Endothelial cell of umbilical vein (primary cell): ENCODE data around the gene SMAD3. TPM values are rescaled to one million over a fixed set of nuclear protein-coding genes. Genes with fewer than 3 reads are reported as not detected.

Experiments used
- BruUV-seq: library from RNA; stranded (reverse); fragments of 400-500 nt; replicated peaks from 2 replicates; lab custom pipeline; 2021; lab: Mats Ljungman, UMichigan
- CTCF ChIA-PET: fragments of 300-600, 350-600 bp; sonication (Branson Sonifier 250); formaldehyde crosslinking; loops from one replicate; lab custom pipeline; 2021; ENCODE audit warnings: antibody characterized with exemption, inconsistent platforms; lab: Charles Lee
- POLR2A ChIA-PET: fragments of 300-600, 350-600 bp; sonication (Branson Sonifier 250); formaldehyde crosslinking; loops from one replicate; lab custom pipeline; 2021; ENCODE audit warnings: antibody characterized with exemption, inconsistent platforms; lab: Charles Lee
- DNase-seq: peaks from one replicate; pipeline ENCODE4 v3.0.0-alpha.2; 2011; ENCODE audit warnings: low read depth, low spot score
- FAIRE-seq: peaks from 2 replicates; lab custom pipeline; 2011; peaks lifted over from hg19 to GRCh38; lab: Jason Lieb, UNC
- H2AFZ ChIP-seq: 2 replicates; pipeline ENCODE4 v1.6.0; 2012; ENCODE audit warnings: low read depth, low read length, control low read depth, inconsistent platforms
- H3K27ac ChIP-seq: 2 replicates; pipeline ENCODE4 v1.5.1; 2011; ENCODE audit warnings: low read depth, mild to moderate bottlenecking, control low read depth, low read length, moderate library complexity; ENCODE audit not compliant: insufficient read depth
- H3K27me3 ChIP-seq, 2 experiments: 2 replicates each; pipeline versions ENCODE4 v1.6.0 to v1.6.1; 2011; ENCODE audit warnings: low read length in 2 of 2, mixed read lengths in 1 of 2; ENCODE audit not compliant: control insufficient read depth in 2 of 2, insufficient read depth in 2 of 2
- H3K36me3 ChIP-seq, 2 experiments: 2 replicates in 1 of 2; 3 replicates in 1 of 2; pipeline ENCODE4 v1.5.1; 2011; ENCODE audit warnings: low read length in 2 of 2, mild to moderate bottlenecking in 1 of 2, moderate library complexity in 1 of 2; ENCODE audit not compliant: control insufficient read depth in 2 of 2, insufficient read depth in 2 of 2; ENCODE audit errors: extremely low read depth in 1 of 2
- H3K4me1 ChIP-seq: 3 replicates; pipeline ENCODE4 v1.5.1; 2011; ENCODE audit warnings: mild to moderate bottlenecking, low read length; ENCODE audit not compliant: control insufficient read depth, insufficient read depth; ENCODE audit errors: extremely low read depth
- H3K4me2 ChIP-seq: 2 replicates; pipeline ENCODE4 v1.6.1; 2011; ENCODE audit warnings: low read length, control low read depth, mixed read lengths; ENCODE audit not compliant: insufficient read depth
- H3K4me3 ChIP-seq, 3 experiments: fragments of 200-600 bp in 1 of 3; sonication (generic), shearing (Covaris generic) in 1 of 3; replicated peaks in 1 of 3; 2 replicates each; pipeline ENCODE4 v1.5.1; 2011 to 2016; ENCODE audit warnings: control low read depth in 3 of 3, low read length in 3 of 3, mild to moderate bottlenecking in 2 of 3, inconsistent platforms in 1 of 3, low read depth in 1 of 3, moderate library complexity in 1 of 3; ENCODE audit not compliant: insufficient read depth in 1 of 3
- H3K79me2 ChIP-seq: 2 replicates; pipeline ENCODE4 v1.6.0; 2012; ENCODE audit warnings: low read length, inconsistent platforms; ENCODE audit not compliant: control insufficient read depth, insufficient read depth
- H3K9ac ChIP-seq: replicated peaks from 2 replicates; pipeline ENCODE3; 2011; ENCODE audit warnings: low read length, control low read depth; ENCODE audit not compliant: insufficient read depth; ENCODE audit errors: extremely low read depth
- H3K9me1 ChIP-seq: replicated peaks from 3 replicates; pipeline ENCODE4 v1.6.0; 2011; ENCODE audit warnings: mild to moderate bottlenecking, low read length; ENCODE audit not compliant: control insufficient read depth, insufficient read depth; ENCODE audit errors: extremely low read depth
- H3K9me3 ChIP-seq: replicated peaks from 2 replicates; pipeline ENCODE4 v1.5.1; 2012; ENCODE audit warnings: low read length, inconsistent platforms; ENCODE audit not compliant: control insufficient read depth, insufficient read depth
- H4K20me1 ChIP-seq: replicated peaks from 2 replicates; pipeline ENCODE3; 2011; ENCODE audit warnings: mild to moderate bottlenecking, low read length; ENCODE audit not compliant: control insufficient read depth, insufficient read depth; ENCODE audit errors: extremely low read depth
- EZH2 ChIP-seq: IDR thresholded peaks from 2 replicates; pipeline ENCODE4 v1.6.1; 2012; ENCODE audit warnings: borderline replicate concordance, low read depth, mild to moderate bottlenecking, moderate library complexity, low read length, inconsistent platforms; ENCODE audit not compliant: severe bottlenecking
- FOS ChIP-seq: IDR thresholded peaks from 2 replicates; pipeline ENCODE4 v1.6.1; 2011; ENCODE audit warnings: mild to moderate bottlenecking, low read length, moderate library complexity, borderline replicate concordance; ENCODE audit not compliant: insufficient read depth
- GATA2 ChIP-seq: IDR thresholded peaks from 2 replicates; pipeline ENCODE4 v1.7.0; 2011; ENCODE audit warnings: low read depth, mild to moderate bottlenecking, moderate library complexity, mixed read lengths, low read length; ENCODE audit not compliant: insufficient read length, insufficient read depth
- JUN ChIP-seq: IDR thresholded peaks from 2 replicates; pipeline ENCODE4 v1.6.1; 2011; ENCODE audit warnings: borderline replicate concordance, low read depth; ENCODE audit not compliant: insufficient read length, insufficient read depth
- MYC ChIP-seq: IDR thresholded peaks from one replicate; pipeline ENCODE4 v1.6.1; 2011; ENCODE audit warnings: mild to moderate bottlenecking, low read depth, low read length
- POLR2A ChIP-seq: IDR thresholded peaks from 2 replicates; pipeline ENCODE4 v1.6.1; 2012; ENCODE audit warnings: low read depth, mild to moderate bottlenecking, control low read depth, low read length
- POLR2AphosphoS5 ChIP-seq: IDR thresholded peaks from 2 replicates; pipeline ENCODE4 v1.6.1; 2012; ENCODE audit warnings: low read depth, mild to moderate bottlenecking, control low read depth, low read length, moderate library complexity; ENCODE audit not compliant: insufficient read depth
- dilution Hi-C: fragments of 300-500 bp; cut with MboI; formaldehyde crosslinking; loops from one replicate; pipeline ENCODE4 v1.15.0; 2019; ENCODE audit warnings: low sequenced_read_pairs; ENCODE audit not compliant: extremely low pct_ligation_motif_present
- intact Hi-C: fragments of 100-400 bp; cut with micrococcal nuclease; formaldehyde crosslinking; loops from one replicate; pipeline ENCODE4 v1.10.0; 2022
- polyA plus RNA-seq, 4 experiments: library from polyadenylated mRNA; depleted of rRNA in 3 of 4; stranded (reverse) in 3 of 4; unstranded in 1 of 4; fragments of >200 nt; gene quantifications; 2 replicates each; pipeline versions ENCODE4 v1.2.1 to v1.2.3, GENCODE V29; 2011 to 2012; ENCODE audit warnings: missing spikeins in 1 of 4
- total RNA-seq: library from RNA; stranded (reverse); gene quantifications from 2 replicates; pipeline ENCODE4 v1.2.3, GENCODE V29; 2021
- TF ChIP-seq, protein P1 (sequence below): IDR thresholded peaks from 2 replicates; pipeline ENCODE4 v1.6.1; 2011; ENCODE audit not compliant: insufficient read depth, insufficient read length
- TF ChIP-seq, protein P2 (sequence below), 2 donors: IDR thresholded peaks; 1 replicate in 1 of 2; 2 replicates in 1 of 2; pipeline ENCODE4 v1.5.1; 2011; ENCODE audit warnings: low read length in 2 of 2, mild to moderate bottlenecking in 2 of 2, moderate library complexity in 2 of 2, control low read depth in 1 of 2, inconsistent platforms in 1 of 2, low read depth in 1 of 2; ENCODE audit not compliant: insufficient read depth in 1 of 2; ENCODE audit errors: extremely low read depth in 1 of 2

The SMAD3 gene
- total and polyA plus RNA-seq, 2 donors (not counting 3 experiments of a cell fraction or from before 2014, with no cell fraction given): 56.4 to 88.2 TPM

DNA sequence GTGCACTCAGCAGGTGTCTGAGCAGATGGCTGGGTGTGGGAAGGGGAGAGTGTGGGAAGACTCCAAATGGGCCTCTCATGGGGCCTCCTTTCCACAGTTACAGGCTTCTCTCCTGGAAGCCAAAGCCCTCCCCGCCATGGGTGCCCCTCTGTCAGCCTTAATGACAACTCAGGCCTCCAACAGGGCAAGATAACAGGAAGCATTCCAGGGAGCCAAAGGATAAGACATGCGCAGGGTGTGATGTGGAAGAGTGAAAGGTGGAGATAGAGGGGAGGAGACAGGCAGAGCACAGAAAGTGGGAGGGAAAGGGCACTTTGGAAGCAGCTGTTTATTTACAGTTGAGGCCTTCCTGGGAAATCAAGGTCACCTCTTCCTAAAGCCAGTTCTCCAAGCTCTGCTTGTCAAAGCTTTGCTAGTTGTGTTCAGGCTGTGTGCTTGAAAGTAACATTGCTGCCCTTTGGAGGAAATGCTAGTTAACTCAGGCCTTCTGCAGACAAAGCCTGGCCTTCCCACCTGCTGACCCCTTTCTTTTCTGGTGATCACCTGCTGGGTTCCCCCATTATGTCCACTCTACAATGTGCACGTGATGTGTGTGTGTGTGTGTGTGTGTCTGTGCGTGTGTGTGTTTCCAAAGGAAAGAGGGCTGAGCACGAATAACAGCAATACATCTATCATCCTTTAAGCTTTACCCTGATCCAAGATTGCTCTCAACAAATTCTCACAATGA, 35.2 kb upstream of the SMAD3 start:
- Histone ChIP-seq H3K27me3 (no peaks in the 10 kb centered on the region), H3K36me3 (no peaks in the 10 kb centered on the region), H3K27ac (no peak overlapping the region), H3K4me2 (no peak overlapping the region), H3K9ac (no peak overlapping the region), H2AFZ (no peak overlapping the region), H4K20me1 (no peaks in the 10 kb centered on the region), H3K9me3 (no peaks in the 10 kb centered on the region), H3K4me3 (no peak overlapping the region), H3K9me1 (no peaks in the 10 kb centered on the region), H3K79me2 (no peaks in the 10 kb centered on the region), H3K4me1 (peaks cover 37% of the 10 kb centered on the region)
- FAIRE-seq (no peak), DNase-seq (no peak)
- ChIA-PET POLR2A (no interaction called here), CTCF (interaction anchor here (0.6 to 2.2 kb wide), 5 partner anchors 12 to 82 kb away, joined by 3 to 6 read pairs (median 3); no protein-coding TSS in a partner anchor)
- dilution Hi-C loops: no loop called here
- no TSS peak for BruUV-seq
- TF ChIP-seq POLR2A: no peak
- no peak for TF ChIP-seq EZH2
- TF ChIP-seq MYC: no peak
- TF ChIP-seq, protein P1, sequence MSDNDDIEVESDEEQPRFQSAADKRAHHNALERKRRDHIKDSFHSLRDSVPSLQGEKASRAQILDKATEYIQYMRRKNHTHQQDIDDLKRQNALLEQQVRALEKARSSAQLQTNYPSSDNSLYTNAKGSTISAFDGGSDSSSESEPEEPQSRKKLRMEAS: no peak
- TF ChIP-seq GATA2: no peak
- no peak for TF ChIP-seq FOS
- no peak for TF ChIP-seq POLR2AphosphoS5
- TF ChIP-seq JUN: no peak
- TF ChIP-seq, protein P2, sequence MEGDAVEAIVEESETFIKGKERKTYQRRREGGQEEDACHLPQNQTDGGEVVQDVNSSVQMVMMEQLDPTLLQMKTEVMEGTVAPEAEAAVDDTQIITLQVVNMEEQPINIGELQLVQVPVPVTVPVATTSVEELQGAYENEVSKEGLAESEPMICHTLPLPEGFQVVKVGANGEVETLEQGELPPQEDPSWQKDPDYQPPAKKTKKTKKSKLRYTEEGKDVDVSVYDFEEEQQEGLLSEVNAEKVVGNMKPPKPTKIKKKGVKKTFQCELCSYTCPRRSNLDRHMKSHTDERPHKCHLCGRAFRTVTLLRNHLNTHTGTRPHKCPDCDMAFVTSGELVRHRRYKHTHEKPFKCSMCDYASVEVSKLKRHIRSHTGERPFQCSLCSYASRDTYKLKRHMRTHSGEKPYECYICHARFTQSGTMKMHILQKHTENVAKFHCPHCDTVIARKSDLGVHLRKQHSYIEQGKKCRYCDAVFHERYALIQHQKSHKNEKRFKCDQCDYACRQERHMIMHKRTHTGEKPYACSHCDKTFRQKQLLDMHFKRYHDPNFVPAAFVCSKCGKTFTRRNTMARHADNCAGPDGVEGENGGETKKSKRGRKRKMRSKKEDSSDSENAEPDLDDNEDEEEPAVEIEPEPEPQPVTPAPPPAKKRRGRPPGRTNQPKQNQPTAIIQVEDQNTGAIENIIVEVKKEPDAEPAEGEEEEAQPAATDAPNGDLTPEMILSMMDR (IDR thresholded peaks at IDR 0.05; ENCODE audit: extremely low read depth in 1 of 2, insufficient read depth in 1 of 2, low read depth in 1 of 2, low read length in 2 of 2): no peak
- intact Hi-C loops: no loop called here
